ENCODE measurements around the gene CSTB. TPM values are rescaled to one million over a fixed set of nuclear protein-coding genes. Genes with fewer than 3 reads are reported as not detected.
A peak's percentile ranks its signal among the peaks of the same experiment; 100 is the strongest.

CSTB gene
- total RNA-seq, 2 experiments from 2014 or later: 29.9 to 30.9 TPM

DNA sequence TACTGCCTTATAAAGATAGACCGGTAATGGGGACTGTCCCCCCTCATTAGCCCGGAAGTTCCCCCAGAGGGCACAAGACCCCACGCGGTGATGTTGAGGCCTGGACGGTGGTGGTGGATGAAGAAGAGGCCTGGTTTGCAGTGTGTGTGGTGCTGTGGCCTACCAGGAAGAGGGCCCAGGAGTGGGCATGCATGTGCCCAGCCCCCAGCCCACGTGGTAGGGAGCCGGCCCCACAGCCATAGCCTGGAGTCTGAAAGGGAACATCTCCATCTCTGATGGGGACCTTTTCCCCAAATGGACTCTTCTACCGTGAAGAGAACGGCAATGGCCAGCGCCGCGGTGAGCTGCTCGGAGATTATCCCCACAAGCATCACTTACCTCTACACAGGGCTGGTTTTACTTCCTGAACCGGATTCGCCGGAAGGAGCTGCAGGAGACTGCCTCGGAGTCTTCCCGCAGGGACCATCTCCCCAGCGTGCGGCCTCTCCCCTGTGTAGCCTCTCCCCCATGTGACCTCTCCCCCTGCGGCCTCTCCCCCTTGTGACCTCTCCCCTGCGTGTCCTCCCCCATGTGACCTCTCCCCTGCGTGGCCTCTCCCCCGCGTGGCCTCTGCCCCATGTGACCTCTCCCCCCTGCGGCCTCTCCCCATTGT lies 33.9 kb upstream of the CSTB start:
- Mint-ChIP-seq H3K4me1 (peaks cover 6% of the 10 kb centered on the region), H3K27me3 (no peaks in the 10 kb centered on the region), H3K27ac (no peak overlapping the region), H3K9me3 (ENCODE audit: low read depth) (no peaks in the 10 kb centered on the region), H3K36me3 (ENCODE audit: low read depth) (peaks cover 2% of the 10 kb centered on the region), H3K4me3 (no peak overlapping the region)
- POLR2A ChIA-PET: interaction anchor here (0.5 kb wide), 1 partner anchor 165 kb away, joined by 3 read pairs; no protein-coding TSS in a partner anchor
- no peak for ATAC-seq
- intact Hi-C loops (cut with DNase I, micrococcal nuclease): loop anchor here (1.0 to 10.0 kb wide), 7 partner anchors 47 to 275 kb away; no protein-coding TSS in a partner anchor
- CTCF ChIA-PET: interaction anchor here (0.5 to 1.9 kb wide), 4 partner anchors 20 to 130 kb away, joined by 4 to 9 read pairs (median 4); no protein-coding TSS in a partner anchor
- no peak for DNase-seq

DNA sequence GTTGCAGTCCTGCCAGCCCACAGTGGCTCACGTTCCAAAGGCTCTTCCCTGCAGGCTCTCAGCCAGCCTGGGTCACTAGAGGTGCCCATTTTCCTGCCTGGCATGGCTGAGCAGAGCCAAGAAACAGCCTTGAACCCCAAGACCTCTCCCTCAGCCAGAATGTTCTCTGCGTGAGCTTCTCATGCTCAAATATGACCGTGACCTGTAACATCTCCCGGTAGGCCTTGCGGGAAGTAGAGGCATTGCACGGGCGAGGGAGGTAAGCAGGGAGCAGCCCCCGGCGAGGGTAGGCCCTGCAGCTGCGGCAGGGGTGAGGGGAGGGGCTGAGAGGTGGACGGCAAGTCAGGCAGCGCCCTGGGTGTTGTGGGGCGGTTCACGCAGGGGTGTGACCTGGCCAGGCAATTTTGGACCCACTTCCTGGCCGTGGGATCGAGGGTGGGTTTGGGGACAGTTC lies 33.3 kb upstream of the CSTB start:
- ChIA-PET CTCF (interaction anchor here (0.6 to 1.4 kb wide), 3 partner anchors 9 to 168 kb away, joined by 3 to 5 read pairs (median 3); no protein-coding TSS in a partner anchor), POLR2A (interaction anchor here (1.0 kb wide), 1 partner anchor 8 kb away, joined by 4 read pairs; no protein-coding TSS in a partner anchor)
- ATAC-seq (no peak), DNase-seq (no peak)
- peaks cover 2% of the 10 kb centered on the region for H3K36me3 Mint-ChIP-seq (ENCODE audit: low read depth)
- peaks cover 3% of the 10 kb centered on the region for H3K4me1 Mint-ChIP-seq
- H3K27me3 Mint-ChIP-seq: no peaks in the 10 kb centered on the region
- intact Hi-C loops (cut with DNase I, micrococcal nuclease): no loop called here
- no peak overlapping the region for H3K27ac Mint-ChIP-seq
- H3K4me3 Mint-ChIP-seq: no peak overlapping the region
- H3K9me3 Mint-ChIP-seq (ENCODE audit: low read depth): no peaks in the 10 kb centered on the region

DNA sequence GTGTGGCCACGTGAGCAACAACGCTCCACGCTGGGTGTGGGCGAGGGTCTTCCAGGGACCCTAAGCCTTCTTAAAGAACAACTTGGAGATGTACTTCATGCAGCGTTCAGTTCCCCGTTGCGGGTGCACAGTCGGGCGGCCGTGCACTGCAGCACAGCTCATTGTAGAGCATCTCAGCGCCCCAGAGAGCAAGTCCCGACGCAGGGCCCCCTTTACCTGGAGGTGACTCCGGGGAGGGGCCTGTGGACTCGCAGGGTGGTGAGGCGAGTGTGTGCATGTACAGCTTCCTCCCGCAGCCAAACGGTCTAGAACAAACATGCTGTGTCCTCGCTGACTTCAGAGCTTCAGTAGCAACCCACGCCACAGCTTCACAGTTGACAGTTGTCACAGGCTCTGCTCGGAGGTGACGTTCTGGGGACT lies 32.7 kb upstream of the CSTB start:
- ATAC-seq: no peak
- no peak overlapping the region for H3K27ac Mint-ChIP-seq

DNA sequence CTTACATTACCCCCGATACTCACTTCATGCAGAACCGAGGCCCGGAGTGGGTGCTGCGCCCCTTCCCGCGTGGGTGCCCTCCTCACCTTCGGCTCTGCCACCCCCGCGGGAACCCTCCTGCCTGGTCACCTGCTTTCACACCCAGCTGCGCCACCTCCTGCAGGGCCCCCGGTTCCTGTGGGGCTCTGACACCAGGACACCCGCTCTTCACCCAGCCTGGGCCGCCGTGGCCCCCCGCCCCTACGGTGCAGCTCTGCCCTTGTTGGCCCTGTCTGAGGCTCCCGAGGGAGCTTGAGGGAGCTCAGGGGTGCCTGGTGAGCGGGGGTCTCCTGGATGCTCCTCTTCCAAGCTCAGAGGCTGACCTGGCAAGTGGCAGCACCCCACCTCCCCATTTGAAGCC lies 32.3 kb upstream of the CSTB start:
- H3K9me3 Mint-ChIP-seq (ENCODE audit: low read depth): no peaks in the 10 kb centered on the region
- H3K27ac Mint-ChIP-seq: no peak overlapping the region
- no peak for DNase-seq
- no peak for ATAC-seq
- ChIA-PET POLR2A (interaction anchor here (1.0 kb wide), 1 partner anchor 9 kb away, joined by 4 read pairs; no protein-coding TSS in a partner anchor), CTCF (interaction anchor here (0.6 to 1.4 kb wide), 4 partner anchors 13 to 169 kb away, joined by 3 to 5 read pairs (median 3); no protein-coding TSS in a partner anchor)
- intact Hi-C loops (cut with DNase I, micrococcal nuclease): no loop called here
- peaks cover 3% of the 10 kb centered on the region for H3K4me1 Mint-ChIP-seq
- H3K4me3 Mint-ChIP-seq: no peak overlapping the region
- peaks cover 6% of the 10 kb centered on the region for H3K36me3 Mint-ChIP-seq (ENCODE audit: low read depth)
- H3K27me3 Mint-ChIP-seq: no peaks in the 10 kb centered on the region

More for the DNA sequence above, 32.7 kb upstream of the CSTB start:
- Mint-ChIP-seq H3K27me3 (no peaks in the 10 kb centered on the region), H3K36me3 (ENCODE audit: low read depth) (peaks cover 3% of the 10 kb centered on the region), H3K4me1 (peaks cover 3% of the 10 kb centered on the region), H3K4me3 (no peak overlapping the region), H3K9me3 (ENCODE audit: low read depth) (no peaks in the 10 kb centered on the region)
- no peak for DNase-seq
- POLR2A ChIA-PET: interaction anchor here (1.0 kb wide), 1 partner anchor 9 kb away, joined by 4 read pairs; no protein-coding TSS in a partner anchor
- CTCF ChIA-PET: interaction anchor here (0.6 to 1.4 kb wide), 5 partner anchors 10 to 169 kb away, joined by 3 to 5 read pairs (median 3); no protein-coding TSS in a partner anchor
- intact Hi-C loops (cut with DNase I, micrococcal nuclease): no loop called here

DNA sequence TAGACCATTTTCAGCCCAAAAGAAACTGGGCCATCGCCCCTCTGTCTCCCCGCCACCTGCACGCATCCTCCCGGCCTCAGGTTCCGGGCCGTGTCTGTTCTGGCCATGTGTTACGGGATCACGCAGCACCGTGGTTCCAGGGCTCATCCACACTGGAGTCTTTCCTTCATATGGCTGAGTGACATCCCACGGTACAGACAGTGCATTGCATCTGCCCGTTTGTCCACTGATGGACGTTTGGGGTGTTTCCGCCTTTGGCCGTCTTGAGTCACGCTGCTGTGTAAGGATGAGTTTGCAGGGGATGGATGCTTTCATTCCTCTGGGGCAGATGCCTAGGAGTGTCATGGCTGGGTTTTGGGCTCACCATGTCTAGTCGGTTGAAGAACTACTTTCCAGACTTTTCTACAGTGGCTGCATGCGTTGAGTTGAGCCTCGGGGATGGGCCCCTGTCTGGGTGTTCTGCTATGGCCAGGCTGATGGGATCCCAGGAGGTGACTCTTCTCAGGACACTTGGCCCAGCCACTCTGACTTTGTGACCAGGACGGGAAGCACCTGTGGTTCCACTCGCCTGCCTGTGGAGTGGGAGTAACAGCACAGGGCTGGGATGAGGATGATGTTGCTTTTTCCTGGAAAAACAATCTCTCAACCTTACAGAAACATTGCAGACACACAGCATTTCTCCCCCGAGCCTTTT lies 30.1 kb upstream of the CSTB start:
- DNase-seq: no peak
- H3K4me3 Mint-ChIP-seq: no peak overlapping the region
- no peaks in the 10 kb centered on the region for H3K27me3 Mint-ChIP-seq
- POLR2A ChIA-PET: no interaction called here
- peaks cover 3% of the 10 kb centered on the region for H3K4me1 Mint-ChIP-seq
- no peak for ATAC-seq
- CTCF ChIA-PET: no interaction called here
- H3K27ac Mint-ChIP-seq: peak overlapping the region; percentile 48
- intact Hi-C loops (cut with DNase I, micrococcal nuclease): no loop called here
- no peaks in the 10 kb centered on the region for H3K9me3 Mint-ChIP-seq (ENCODE audit: low read depth)
- peaks cover 19% of the 10 kb centered on the region for H3K36me3 Mint-ChIP-seq (ENCODE audit: low read depth)

DNA sequence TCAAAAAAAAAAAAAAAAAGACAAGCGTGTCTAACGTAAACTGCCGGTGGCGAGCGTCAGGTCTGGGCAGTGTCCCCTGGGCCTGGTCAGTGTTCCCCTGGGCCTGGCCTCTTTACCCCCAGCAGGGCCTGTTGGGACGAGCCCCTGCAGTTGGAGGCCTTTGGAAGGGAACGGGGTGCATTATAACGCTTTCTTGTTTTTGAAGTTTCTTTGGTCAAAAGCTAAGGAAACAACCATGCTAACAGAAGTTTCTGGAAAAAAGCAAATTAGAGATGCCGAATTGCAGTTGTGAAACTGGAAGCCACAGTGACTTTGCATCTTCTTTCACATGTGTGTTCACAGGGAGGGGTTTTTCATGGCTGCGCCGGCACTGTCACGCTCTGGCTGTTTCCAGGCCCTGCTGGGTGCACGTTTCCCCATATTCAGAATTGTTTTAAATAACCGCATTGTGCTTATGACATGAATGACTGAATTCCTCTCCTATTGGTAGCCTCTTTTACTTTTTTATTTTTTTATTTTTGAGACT lies 29.2 kb upstream of the CSTB start:
- DNase-seq (no peak), ATAC-seq (no peak)
- no peaks in the 10 kb centered on the region for H3K27me3 Mint-ChIP-seq
- H3K4me3 Mint-ChIP-seq: no peak overlapping the region
- ChIA-PET POLR2A (no interaction called here), CTCF (interaction anchor here (0.5 kb wide), 1 partner anchor 170 kb away, joined by 3 read pairs; no protein-coding TSS in a partner anchor)
- peak overlapping the region; percentile 48 for H3K27ac Mint-ChIP-seq
- H3K36me3 Mint-ChIP-seq (ENCODE audit: low read depth): peaks cover 26% of the 10 kb centered on the region
- intact Hi-C loops (cut with DNase I, micrococcal nuclease): no loop called here
- no peaks in the 10 kb centered on the region for H3K9me3 Mint-ChIP-seq (ENCODE audit: low read depth)
- no peaks in the 10 kb centered on the region for H3K4me1 Mint-ChIP-seq

DNA sequence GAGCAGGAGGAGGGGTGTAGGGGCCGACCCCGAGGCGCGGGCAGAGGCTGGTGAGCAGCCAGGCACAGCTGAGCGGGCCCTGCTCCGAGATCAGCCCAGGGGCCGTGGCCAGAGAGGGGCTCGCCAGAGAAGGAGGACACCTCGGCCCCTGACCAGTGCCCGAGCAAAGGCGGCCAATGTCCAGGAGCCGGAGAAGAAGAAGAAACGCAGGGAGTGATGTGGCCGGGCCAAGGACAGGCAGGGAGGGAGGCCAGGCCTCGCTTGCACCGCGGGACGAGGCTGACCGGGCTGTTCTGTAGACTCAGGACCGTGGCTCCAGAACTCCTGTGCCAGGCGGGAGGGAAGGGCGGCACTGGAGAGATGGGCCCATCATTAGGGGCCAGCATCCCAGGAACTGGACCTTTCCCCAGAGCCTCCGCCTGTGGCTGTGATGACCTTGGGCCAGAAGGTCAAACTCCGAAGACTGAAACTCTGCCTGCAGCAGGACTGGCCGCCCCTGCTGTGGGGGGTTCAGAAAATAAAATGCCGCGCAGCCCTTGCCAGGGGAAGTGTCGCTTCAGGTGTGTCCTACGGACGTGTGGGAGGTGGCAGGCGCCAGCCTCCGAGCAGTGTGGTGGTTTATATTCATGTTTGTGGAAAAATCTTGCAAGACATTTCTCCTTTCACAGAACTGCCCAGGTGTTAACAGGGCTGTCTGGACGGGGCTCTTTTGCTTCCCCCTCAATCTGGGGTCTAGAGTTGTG lies 27.6 kb upstream of the CSTB start:
- CTCF ChIA-PET: no interaction called here
- ATAC-seq: no peak

DNA sequence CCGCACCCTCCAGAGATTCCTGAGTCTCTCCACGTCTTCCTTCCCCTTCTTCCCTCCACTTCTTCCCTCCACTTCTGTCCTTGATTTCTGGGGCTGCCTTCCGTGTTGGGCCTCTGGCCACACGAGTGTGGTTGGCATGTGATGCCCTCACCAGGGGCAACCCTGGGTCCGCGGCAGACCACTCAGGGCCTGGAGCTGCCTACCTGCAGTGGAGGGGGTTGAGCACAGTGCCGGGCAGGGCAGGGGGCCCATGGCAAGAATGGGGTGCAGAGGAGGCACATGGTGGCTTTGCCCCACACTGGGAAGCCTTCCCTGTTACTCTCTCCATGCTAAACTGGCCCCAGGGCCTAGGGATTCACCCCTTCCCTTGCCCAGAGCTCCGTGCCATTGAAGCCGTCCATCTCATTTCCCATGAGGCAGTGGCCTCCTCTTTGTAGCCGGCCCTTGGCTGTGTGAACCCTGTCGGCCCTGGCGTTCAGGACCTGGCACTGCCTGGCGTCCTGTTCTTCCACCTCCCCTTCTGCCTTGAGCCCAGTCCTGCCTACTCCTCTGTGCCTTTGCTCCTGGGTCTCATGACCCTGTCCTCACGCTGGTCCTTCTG lies 26.7 kb upstream of the CSTB start:
- DNase-seq (no peak), ATAC-seq (no peak)
- ChIA-PET POLR2A (no interaction called here), CTCF (no interaction called here)
- H3K4me3 Mint-ChIP-seq: no peak overlapping the region
- H3K9me3 Mint-ChIP-seq (ENCODE audit: low read depth): no peaks in the 10 kb centered on the region
- peaks cover 44% of the 10 kb centered on the region for H3K36me3 Mint-ChIP-seq (ENCODE audit: low read depth)
- no peaks in the 10 kb centered on the region for H3K27me3 Mint-ChIP-seq
- H3K27ac Mint-ChIP-seq: peak overlapping the region; percentile 39
- intact Hi-C loops (cut with DNase I, micrococcal nuclease): no loop called here
- H3K4me1 Mint-ChIP-seq: no peaks in the 10 kb centered on the region

More for the DNA sequence above, 27.6 kb upstream of the CSTB start:
- Mint-ChIP-seq H3K4me1 (no peaks in the 10 kb centered on the region), H3K4me3 (no peak overlapping the region), H3K9me3 (ENCODE audit: low read depth) (no peaks in the 10 kb centered on the region), H3K36me3 (ENCODE audit: low read depth) (peaks cover 36% of the 10 kb centered on the region), H3K27ac (no peak overlapping the region), H3K27me3 (no peaks in the 10 kb centered on the region)
- DNase-seq: no peak
- intact Hi-C loops (cut with DNase I, micrococcal nuclease): no loop called here
- POLR2A ChIA-PET: no interaction called here

DNA sequence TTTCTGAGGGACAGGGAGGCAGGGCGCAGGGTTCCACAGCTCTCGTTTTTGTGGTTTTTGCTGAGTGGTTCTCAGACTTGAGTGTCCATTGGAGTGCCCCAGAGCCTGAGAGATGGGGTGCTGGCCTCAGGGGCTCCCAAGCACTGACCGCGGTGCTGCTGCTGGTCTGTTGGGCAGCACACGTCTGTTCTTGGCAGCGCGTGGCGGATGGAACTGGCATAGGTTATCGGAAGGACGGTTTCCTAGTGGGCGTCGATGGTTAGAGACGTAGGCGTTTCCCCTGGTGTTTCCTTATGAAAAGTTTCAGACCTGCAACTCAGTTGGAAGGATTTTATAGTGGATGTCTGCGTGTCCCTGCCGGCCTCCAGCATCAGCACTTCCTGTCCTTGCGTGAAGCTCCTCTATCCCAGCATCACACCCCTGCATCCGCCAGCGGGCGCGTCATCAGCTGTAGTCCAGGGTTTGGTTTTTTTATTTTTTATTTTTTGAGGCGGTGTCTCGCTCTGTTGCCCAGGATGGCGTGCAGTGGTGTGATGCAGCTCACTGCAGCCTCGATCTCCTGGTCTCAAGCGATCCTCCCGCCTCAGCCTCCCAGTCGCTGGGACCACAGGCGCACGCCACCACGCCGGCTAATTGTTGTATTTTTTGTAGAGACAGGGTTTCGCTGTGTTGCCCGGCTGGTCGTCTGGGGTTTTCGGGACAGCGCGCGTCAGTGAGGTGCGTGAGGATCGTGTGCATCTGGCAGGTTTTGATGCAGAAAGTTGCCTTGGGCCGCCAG lies 25.1 kb upstream of the CSTB start:
- no peak for DNase-seq
- Mint-ChIP-seq H3K36me3 (ENCODE audit: low read depth) (peaks cover 58% of the 10 kb centered on the region), H3K9me3 (ENCODE audit: low read depth) (no peaks in the 10 kb centered on the region), H3K27me3 (no peaks in the 10 kb centered on the region), H3K4me1 (no peaks in the 10 kb centered on the region), H3K27ac (no peak overlapping the region), H3K4me3 (no peak overlapping the region)
- ChIA-PET CTCF (interaction anchor here (0.6 kb wide), 1 partner anchor 51 kb away, joined by 3 read pairs; no protein-coding TSS in a partner anchor), POLR2A (no interaction called here)
- ATAC-seq: no peak
- intact Hi-C loops (cut with DNase I, micrococcal nuclease): no loop called here

DNA sequence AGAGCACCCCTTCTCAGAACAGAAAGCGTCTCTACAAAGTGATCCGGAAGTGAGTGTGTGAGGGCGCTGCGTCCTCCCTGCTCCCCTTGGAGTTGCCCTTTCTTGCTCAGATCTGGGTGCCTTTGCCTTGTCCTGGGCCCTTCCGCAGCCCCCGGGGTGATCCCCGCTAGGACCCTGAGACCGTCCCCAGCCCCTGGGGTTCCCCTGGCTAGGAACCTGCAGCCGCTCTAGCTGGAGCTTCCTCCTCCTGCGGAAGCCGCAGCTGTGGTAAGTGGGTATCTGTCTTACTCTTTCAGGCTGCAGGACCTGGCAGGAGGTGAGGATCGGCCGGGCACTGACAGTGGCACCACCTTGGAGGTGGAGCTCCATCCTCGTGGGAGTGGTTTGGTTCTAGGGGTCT lies 24.5 kb upstream of the CSTB start:
- no peak overlapping the region for H3K4me3 Mint-ChIP-seq
- CTCF ChIA-PET: interaction anchor here (0.6 kb wide), 1 partner anchor 52 kb away, joined by 3 read pairs; no protein-coding TSS in a partner anchor
- POLR2A ChIA-PET: no interaction called here
- DNase-seq (no peak), ATAC-seq (no peak)
- H3K4me1 Mint-ChIP-seq: no peaks in the 10 kb centered on the region
- peaks cover 64% of the 10 kb centered on the region for H3K36me3 Mint-ChIP-seq (ENCODE audit: low read depth)
- intact Hi-C loops (cut with DNase I, micrococcal nuclease): no loop called here
- no peaks in the 10 kb centered on the region for H3K27me3 Mint-ChIP-seq
- H3K9me3 Mint-ChIP-seq (ENCODE audit: low read depth): no peaks in the 10 kb centered on the region
- no peak overlapping the region for H3K27ac Mint-ChIP-seq
